Osteoblast (primary cell): ENCODE measurements around the gene PFN1. TPM values are rescaled to one million over a fixed set of nuclear protein-coding genes. Genes with fewer than 3 reads are reported as not detected.

Source experiments
- DNase-seq: peaks from one replicate; pipeline ENCODE4 v3.0.0; 2011; ENCODE audit warnings: low spot score, mixed read lengths; ENCODE audit not compliant: insufficient read length; ENCODE audit errors: missing footprints
- H2AFZ ChIP-seq: 2 replicates; pipeline ENCODE4 v1.6.0; 2011; ENCODE audit warnings: mild to moderate bottlenecking, low read length
- H3K27ac ChIP-seq: 2 replicates; pipeline ENCODE4 v1.5.1; 2011; ENCODE audit warnings: mild to moderate bottlenecking, low read depth, low read length, moderate library complexity
- H3K27me3 ChIP-seq: 2 replicates; pipeline ENCODE4 v1.6.0; 2012; ENCODE audit warnings: mild to moderate bottlenecking, control low read depth, inconsistent platforms, low read length, moderate library complexity; ENCODE audit not compliant: insufficient read depth
- H3K36me3 ChIP-seq: 2 replicates; pipeline ENCODE4 v1.5.1; 2011; ENCODE audit warnings: mild to moderate bottlenecking, low read length, control low read depth, moderate library complexity; ENCODE audit not compliant: insufficient read depth
- H3K4me1 ChIP-seq: 2 replicates; pipeline ENCODE4 v1.5.1; 2011; ENCODE audit warnings: mild to moderate bottlenecking, low read length, control low read depth, moderate library complexity; ENCODE audit not compliant: insufficient read depth
- H3K4me2 ChIP-seq: 2 replicates; pipeline ENCODE4 v1.6.0; 2011; ENCODE audit warnings: mild to moderate bottlenecking, low read length; ENCODE audit not compliant: insufficient read depth
- H3K4me3 ChIP-seq: fragments of 200-600 bp; sonication (generic); 3 replicates; pipeline ENCODE4 v1.5.1; 2012; ENCODE audit warnings: mild to moderate bottlenecking, low read length, inconsistent platforms; ENCODE audit not compliant: insufficient read depth
- H3K79me2 ChIP-seq: 2 replicates; pipeline ENCODE4 v1.6.0; 2012; ENCODE audit warnings: mild to moderate bottlenecking, low read length, control low read depth, inconsistent platforms; ENCODE audit not compliant: insufficient read depth
- H3K9me3 ChIP-seq: 2 replicates; pipeline ENCODE4 v1.5.1; 2011; ENCODE audit warnings: low read depth, low read length, control low read depth
- H4K20me1 ChIP-seq: 2 replicates; pipeline ENCODE4 v1.6.0; 2012; ENCODE audit warnings: mild to moderate bottlenecking, low read length, control low read depth; ENCODE audit not compliant: insufficient read depth
- CTCF ChIP-seq: IDR thresholded peaks from 2 replicates; pipeline ENCODE4 v1.5.1; 2011; ENCODE audit warnings: mild to moderate bottlenecking, low read depth, low read length, moderate library complexity; ENCODE audit errors: extremely low read depth
- total RNA-seq: library from RNA; depleted of rRNA; stranded (reverse); fragments of >200 nt; gene quantifications from 2 replicates; pipeline ENCODE4 v1.2.3, GENCODE V29; 2012

Gene PFN1
- total RNA-seq, 1 donor = 425 TPM

- Histone ChIP-seq H3K27me3 (no peaks in the 10 kb centered on the region), H3K79me2 (peaks cover 25% of the 10 kb centered on the region), H3K9me3 (no peaks in the 10 kb centered on the region), H2AFZ (no peak overlapping the region), H3K27ac (no peak overlapping the region), H3K4me1 (peaks cover 23% of the 10 kb centered on the region), H4K20me1 (peaks cover 9% of the 10 kb centered on the region), H3K36me3 (peaks cover 22% of the 10 kb centered on the region), H3K4me3 (no peak overlapping the region), H3K4me2 (no peak overlapping the region)
- no peak for DNase-seq
- no peak for TF ChIP-seq CTCF
Measured at GRCh38 chr17:4935650-4936049, 12.7 kb downstream of the PFN1 start.

- peak; percentile 46 for TF ChIP-seq CTCF
- Histone ChIP-seq H3K79me2 (peaks cover 21% of the 10 kb centered on the region), H3K4me3 (peak overlapping the region; percentile 61), H3K4me2 (peak overlapping the region; percentile 77), H3K4me1 (peaks cover 23% of the 10 kb centered on the region), H3K27ac (no peak overlapping the region), H2AFZ (peak overlapping the region; percentile 77), H3K27me3 (no peaks in the 10 kb centered on the region), H3K9me3 (no peaks in the 10 kb centered on the region), H4K20me1 (peaks cover 9% of the 10 kb centered on the region), H3K36me3 (peaks cover 22% of the 10 kb centered on the region)
- DNase-seq = peak; percentile 95
Measured at GRCh38 chr17:4934173-4934979, 14.0 kb downstream of the PFN1 start.

GRCh38 chr17:4933646-4934045 lies 14.7 kb downstream of the PFN1 start:
- TF ChIP-seq CTCF = no peak
- peaks cover 26% of the 10 kb centered on the region for H3K36me3 ChIP-seq
- H3K9me3 ChIP-seq = no peaks in the 10 kb centered on the region
- H3K4me2 ChIP-seq = peak overlapping the region; percentile 77
- H3K27me3 ChIP-seq = no peaks in the 10 kb centered on the region
- no peak overlapping the region for H3K27ac ChIP-seq
- H3K4me1 ChIP-seq = peaks cover 15% of the 10 kb centered on the region
- peak overlapping the region; percentile 77 for H2AFZ ChIP-seq
- H3K4me3 ChIP-seq = peak overlapping the region; percentile 61
- peaks cover 13% of the 10 kb centered on the region for H3K79me2 ChIP-seq
- peak; percentile 23 for DNase-seq
- H4K20me1 ChIP-seq = peaks cover 1% of the 10 kb centered on the region

- no peak for TF ChIP-seq CTCF
- Histone ChIP-seq H3K9me3 (no peaks in the 10 kb centered on the region), H3K79me2 (peaks cover 4% of the 10 kb centered on the region), H3K27me3 (no peaks in the 10 kb centered on the region), H3K4me1 (peaks cover 12% of the 10 kb centered on the region), H3K27ac (no peak overlapping the region), H4K20me1 (no peaks in the 10 kb centered on the region), H3K36me3 (peaks cover 18% of the 10 kb centered on the region), H2AFZ (no peak overlapping the region), H3K4me2 (no peak overlapping the region), H3K4me3 (no peak overlapping the region)
- no peak for DNase-seq
Measured at GRCh38 chr17:4932756-4933155, 15.6 kb downstream of the PFN1 start.
